KMS-11 (cell line): ENCODE data around the gene KISS1.

Experiments
- H2AFZ ChIP-seq: fragments of 200-600 bp; sonication (generic); 2 replicates; pipeline ENCODE4 v1.6.1; 2016; ENCODE audit warnings: antibody characterized with exemption, mixed run types, low read depth
- H3K27ac ChIP-seq: fragments of 200-600 bp; sonication (generic); 2 replicates; pipeline ENCODE4 v1.6.1; 2016; ENCODE audit warnings: mild to moderate bottlenecking, mixed run types
- H3K27me3 ChIP-seq: fragments of 200-600 bp; sonication (generic); 2 replicates; pipeline ENCODE4 v1.6.1; 2017; ENCODE audit warnings: mild to moderate bottlenecking, low read depth, mixed run types, moderate library complexity; ENCODE audit not compliant: insufficient read depth
- H3K36me3 ChIP-seq: fragments of 200-600 bp; sonication (generic); 2 replicates; pipeline ENCODE4 v1.6.1; 2017; ENCODE audit warnings: mild to moderate bottlenecking, mixed run types; ENCODE audit not compliant: insufficient read depth
- H3K4me1 ChIP-seq: fragments of 200-600 bp; sonication (generic); 2 replicates; pipeline ENCODE4 v1.6.1; 2016; ENCODE audit warnings: mild to moderate bottlenecking, low read depth, mixed run types; ENCODE audit not compliant: poor library complexity, severe bottlenecking
- H3K4me2 ChIP-seq: fragments of 200-600 bp; sonication (generic); 2 replicates; pipeline ENCODE4 v1.7.0; 2016; ENCODE audit warnings: mild to moderate bottlenecking, mixed run types
- H3K4me3 ChIP-seq: fragments of 200-600 bp; sonication (generic); IDR thresholded peaks from 2 replicates; pipeline ENCODE4 v1.6.1; 2017; ENCODE audit warnings: low read depth, low read length, mixed read lengths; ENCODE audit not compliant: insufficient read depth
- H3K79me2 ChIP-seq: fragments of 200-600 bp; sonication (generic); 2 replicates; pipeline ENCODE4 v1.6.1; 2016; ENCODE audit warnings: low read depth, mixed run types; ENCODE audit not compliant: insufficient read depth
- H3K9ac ChIP-seq: fragments of 200-600 bp; sonication (generic); 2 replicates; pipeline ENCODE4 v1.6.1; 2016; ENCODE audit warnings: mild to moderate bottlenecking, mixed run types
- H4K20me1 ChIP-seq: fragments of 200-600 bp; sonication (generic); 2 replicates; pipeline ENCODE4 v1.6.1; 2016; ENCODE audit warnings: mild to moderate bottlenecking, mixed run types; ENCODE audit not compliant: insufficient read depth
- CTCF ChIP-seq: fragments of 200-600 bp; sonication (generic); conservative IDR thresholded peaks from 2 replicates; pipeline ENCODE4 v1.6.1; 2017; ENCODE audit warnings: low read depth, mild to moderate bottlenecking, antibody characterized with exemption, low read length, moderate library complexity, mixed read lengths

The KISS1 gene

GRCh38 chr1:204146309-204146708 is 50.0 kb downstream of the KISS1 start:
- H3K27ac ChIP-seq = no peak overlapping the region
- H3K4me1 ChIP-seq = no peaks in the 10 kb centered on the region
- TF ChIP-seq CTCF = no peak
- no peaks in the 10 kb centered on the region for H4K20me1 ChIP-seq
- no peak overlapping the region for H3K4me2 ChIP-seq
- no peaks in the 10 kb centered on the region for H3K79me2 ChIP-seq
- no peak overlapping the region for H2AFZ ChIP-seq
- H3K4me3 ChIP-seq = no peak overlapping the region
- H3K27me3 ChIP-seq = peaks cover 14% of the 10 kb centered on the region; the same call in 1 of the 2 replicates
- no peak overlapping the region for H3K9ac ChIP-seq
- no peaks in the 10 kb centered on the region for H3K36me3 ChIP-seq

GRCh38 chr1:204145033-204145504 is 51.2 kb downstream of the KISS1 start:
- Histone ChIP-seq H3K4me3 (no peak overlapping the region), H4K20me1 (no peaks in the 10 kb centered on the region), H3K36me3 (no peaks in the 10 kb centered on the region), H3K4me1 (no peaks in the 10 kb centered on the region), H3K27me3 (peaks cover 14% of the 10 kb centered on the region; the same call in 1 of the 2 replicates), H3K4me2 (no peak overlapping the region), H3K79me2 (no peaks in the 10 kb centered on the region), H3K27ac (no peak overlapping the region), H3K9ac (no peak overlapping the region), H2AFZ (no peak overlapping the region)
- no peak for TF ChIP-seq CTCF

- no peak overlapping the region for H3K4me3 ChIP-seq
- no peaks in the 10 kb centered on the region for H3K36me3 ChIP-seq
- H3K27me3 ChIP-seq = peaks cover 18% of the 10 kb centered on the region; the same call in 1 of the 2 replicates
- no peaks in the 10 kb centered on the region for H3K4me1 ChIP-seq
- no peak for TF ChIP-seq CTCF
- H3K79me2 ChIP-seq = no peaks in the 10 kb centered on the region
- no peak overlapping the region for H3K27ac ChIP-seq
- no peak overlapping the region for H3K9ac ChIP-seq
- no peak overlapping the region for H2AFZ ChIP-seq
- H4K20me1 ChIP-seq = no peaks in the 10 kb centered on the region
- H3K4me2 ChIP-seq = no peak overlapping the region
These were observed 52.8 kb downstream of the KISS1 start for GRCh38 chr1:204143276-204144041.

- peaks cover 18% of the 10 kb centered on the region; the same call in 1 of the 2 replicates for H3K27me3 ChIP-seq
- no peak overlapping the region for H3K4me3 ChIP-seq
- no peak overlapping the region for H2AFZ ChIP-seq
- H3K79me2 ChIP-seq = no peaks in the 10 kb centered on the region
- H3K4me2 ChIP-seq = no peak overlapping the region
- no peak overlapping the region for H3K9ac ChIP-seq
- no peaks in the 10 kb centered on the region for H4K20me1 ChIP-seq
- no peak for TF ChIP-seq CTCF
- H3K27ac ChIP-seq = no peak overlapping the region
- H3K4me1 ChIP-seq = no peaks in the 10 kb centered on the region
- no peaks in the 10 kb centered on the region for H3K36me3 ChIP-seq
These were observed 54.0 kb downstream of the KISS1 start for GRCh38 chr1:204142032-204142974.
